HepG2 (cell line): Measurements from ENCODE around the gene MSGN1. TPM values are rescaled to one million over a fixed set of nuclear protein-coding genes. Genes with fewer than 3 reads are reported as not detected.

Experiments
- ATAC-seq: fragments of 200-7000 bp; cut with Tn5 transposase; 3 replicates; pipeline ENCODE4 v1.9.1; 2020; ENCODE audit warnings: mild to moderate bottlenecking, moderate library complexity
- BruUV-seq: library from RNA; stranded (reverse); fragments of 400-500 nt; replicated peaks from 2 replicates; lab custom pipeline; 2021; lab: Mats Ljungman, UMichigan
- CTCF ChIA-PET: fragments of 300-600 bp; formaldehyde crosslinking; extraction: SDS; loops from one replicate; lab custom pipeline; 2021; ENCODE audit warnings: low total read pairs, inconsistent platforms, low intra/inter-chr PET ratio; lab: Yijun Ruan, JAX
- POLR2A ChIA-PET: fragments of 350-600 bp; sonication (Branson Sonifier 250); formaldehyde crosslinking; loops from one replicate; lab custom pipeline; 2020; ENCODE audit warnings: antibody characterized with exemption, inconsistent platforms; lab: Yijun Ruan, JAX
- DNase-seq: peaks from one replicate; pipeline ENCODE4 v3.0.0-alpha.2; 2015; ENCODE audit warnings: low spot score
- FAIRE-seq: peaks from 3 replicates; lab custom pipeline; 2011; peaks lifted over from hg19 to GRCh38; lab: Jason Lieb, UNC
- H2AFZ ChIP-seq: one replicate; pipeline ENCODE4 v1.6.1; 2011; ENCODE audit warnings: low read length, inconsistent platforms
- H3K27ac ChIP-seq: fragments of 300-600 bp; 3 replicates; pipeline ENCODE4 v1.8.0; 2011; ENCODE audit warnings: mixed run types, mild to moderate bottlenecking, mixed read lengths, low read length, inconsistent platforms; ENCODE audit not compliant: insufficient read depth; ENCODE audit errors: extremely low read length
- H3K27me3 ChIP-seq, 2 experiments: fragments of 200-600 bp in 1 of 2; 2 replicates in 1 of 2; 3 replicates in 1 of 2; pipeline versions ENCODE4 v1.6.0 to v1.8.0; 2011; ENCODE audit warnings: low read length in 2 of 2, mild to moderate bottlenecking in 2 of 2, moderate library complexity in 2 of 2, inconsistent platforms in 1 of 2; ENCODE audit not compliant: insufficient read depth in 2 of 2, control insufficient read depth in 1 of 2
- H3K36me3 ChIP-seq, 2 experiments: fragments of 200-600 bp in 1 of 2; replicated peaks in 1 of 2; 2 replicates in 1 of 2; 3 replicates in 1 of 2; pipeline versions ENCODE4 v1.5.1 to v1.8.0; 2011; ENCODE audit warnings: low read length in 2 of 2, inconsistent platforms in 1 of 2; ENCODE audit not compliant: insufficient read depth in 2 of 2, control insufficient read depth in 1 of 2
- H3K4me1 ChIP-seq: 2 replicates; pipeline ENCODE4 v1.5.1; 2012; ENCODE audit warnings: low read length, inconsistent platforms; ENCODE audit not compliant: insufficient read depth
- H3K4me2 ChIP-seq: 2 replicates; pipeline ENCODE4 v1.6.0; 2011; ENCODE audit warnings: low read depth, low read length, inconsistent platforms
- H3K4me3 ChIP-seq, 3 experiments: fragments of 200-600 bp in 1 of 3; sonication (generic), shearing (Covaris generic) in 1 of 3; replicated peaks in 1 of 3; 2 replicates each; pipeline ENCODE4 v1.5.1; 2011 to 2016; ENCODE audit warnings: low read length in 3 of 3, inconsistent platforms in 2 of 3, low read depth in 2 of 3, mild to moderate bottlenecking in 2 of 3, control low read depth in 1 of 3, mixed read lengths in 1 of 3; ENCODE audit not compliant: insufficient read depth in 1 of 3
- H3K79me2 ChIP-seq: one replicate; pipeline ENCODE4 v1.6.1; 2011; ENCODE audit warnings: low read length, inconsistent platforms; ENCODE audit not compliant: insufficient read depth
- H3K9ac ChIP-seq: 2 replicates; pipeline ENCODE4 v1.6.0; 2011; ENCODE audit warnings: mild to moderate bottlenecking, low read depth, low read length, inconsistent platforms; ENCODE audit not compliant: insufficient read depth
- H3K9me3 ChIP-seq: 2 replicates; pipeline ENCODE4 v1.5.1; 2012; ENCODE audit warnings: mild to moderate bottlenecking, low read length
- H4K20me1 ChIP-seq: 2 replicates; pipeline ENCODE4 v1.6.0; 2011; ENCODE audit warnings: inconsistent platforms, mild to moderate bottlenecking, low read length, moderate library complexity; ENCODE audit not compliant: insufficient read depth
- HNRNPL ChIP-seq: fragments of 200-400 bp; formaldehyde crosslinking; IDR thresholded peaks from 2 replicates; pipeline ENCODE4 v1.6.1; 2017; ENCODE audit warnings: mild to moderate bottlenecking, low read depth, low read length
- KDM3A ChIP-seq: IDR thresholded peaks from 2 replicates; pipeline ENCODE4 v1.6.1; 2018; ENCODE audit warnings: low read depth, missing compliant biosample characterization
- MEIS1 ChIP-seq: sonication (generic); formaldehyde crosslinking; IDR thresholded peaks from 2 replicates; pipeline ENCODE4 v1.9.0; 2021; ENCODE audit warnings: mild to moderate bottlenecking, missing genetic modification reagents, moderate library complexity, borderline replicate concordance
- NR1H2 ChIP-seq: sonication (generic); formaldehyde crosslinking; IDR thresholded peaks from 2 replicates; pipeline ENCODE4 v1.8.1; 2022; ENCODE audit warnings: low read depth, missing genetic modification reagents, borderline replicate concordance
- PCBP1 ChIP-seq: fragments of 200-400 bp; formaldehyde crosslinking; IDR thresholded peaks from 2 replicates; pipeline ENCODE4 v1.6.1; 2017; ENCODE audit warnings: mild to moderate bottlenecking, low read depth, low read length, borderline replicate concordance
- SALL1 ChIP-seq: sonication (generic); formaldehyde crosslinking; IDR thresholded peaks from 2 replicates; pipeline ENCODE4 v1.8.0; 2022; ENCODE audit warnings: mild to moderate bottlenecking, missing genetic modification reagents
- THRA ChIP-seq: sonication (generic); formaldehyde crosslinking; IDR thresholded peaks from 2 replicates; pipeline ENCODE4 v1.4.0; 2020; ENCODE audit warnings: missing genetic modification reagents, borderline replicate concordance
- ZC3H4 ChIP-seq: sonication (generic); formaldehyde crosslinking; IDR thresholded peaks from 2 replicates; pipeline ENCODE4 v1.4.0; 2020; ENCODE audit warnings: missing genetic modification reagents, borderline replicate concordance
- ZNF282 ChIP-seq: fragments of 450-650 bp; IDR thresholded peaks from 2 replicates; pipeline ENCODE4 v1.6.1; 2018; ENCODE audit not compliant: partially characterized antibody
- ZNF792 ChIP-seq: IDR thresholded peaks from 2 replicates; pipeline ENCODE4 v1.6.1; 2016
- WGBS: methylation state at CpG from one replicate; pipeline ENCODE4 v1.1.6; 2017; ENCODE audit warnings: low lambda C conversion rate; 5-methylcytosine and 5-hydroxymethylcytosine counted together
- in situ Hi-C: cut with HindIII; loops from 2 replicates; pipeline ENCODE4 v1.10.0; 2017; ENCODE audit warnings: low pct_unique_long_range_greater_than_20kb; ENCODE audit not compliant: extremely low pct_ligation_motif_present
- intact Hi-C: fragments of 100-400 bp; cut with micrococcal nuclease; formaldehyde crosslinking; loops from one replicate; pipeline ENCODE4 v1.10.0; 2022; ENCODE audit not compliant: unreplicated experiment
- polyA plus RNA-seq, 8 experiments: library from polyadenylated mRNA; depleted of rRNA in 3 of 8; stranded (reverse) in 7 of 8; unstranded in 1 of 8; fragments of >200 nt; fragmentation: Illumina TruSeq in 4 of 8; extraction: Trizol in 4 of 8; gene quantifications; 2 replicates each; pipeline versions ENCODE4 v1.2.1 to v1.2.3, GENCODE V29; 2011 to 2016; ENCODE audit warnings: low read depth in 4 of 8, missing spikeins in 1 of 8, mixed read lengths in 1 of 8; ENCODE audit not compliant: insufficient read depth in 1 of 8
- total RNA-seq, 5 experiments: library from RNA; depleted of rRNA; stranded (reverse); fragments of >200 nt; fragmentation: Illumina TruSeq; extraction: Trizol; gene quantifications; 2 replicates each; pipeline ENCODE4 v1.2.3, GENCODE V29; 2016; ENCODE audit warnings: low read depth in 1 of 5
- TF ChIP-seq, protein P1 (sequence below): sonication (generic); formaldehyde crosslinking; IDR thresholded peaks from 2 replicates; pipeline ENCODE4 v1.5.1; 2020; ENCODE audit warnings: mild to moderate bottlenecking, moderate library complexity, missing genetic modification reagents
- TF ChIP-seq, protein P2 (sequence below): IDR thresholded peaks from 2 replicates; pipeline ENCODE4 v1.6.1; 2016; ENCODE audit warnings: missing genetic modification reagents, missing compliant biosample characterization

MSGN1 gene
- total and polyA plus RNA-seq, 2 of the 13 experiments (the other 11 are each of a cell fraction or from before 2014, with no cell fraction given) = not detected

GRCh38 chr2:17858064-17858463 is 41.8 kb downstream of the MSGN1 start:
- no peak overlapping the region for H3K4me3 ChIP-seq
- no peaks in the 10 kb centered on the region for H3K36me3 ChIP-seq
- no peak for ATAC-seq
- no peaks in the 10 kb centered on the region for H4K20me1 ChIP-seq
- no peaks in the 10 kb centered on the region for H3K4me1 ChIP-seq
- no TSS peak for BruUV-seq
- no peak for FAIRE-seq
- in situ Hi-C loops = no loop called here
- CTCF ChIA-PET = no interaction called here
- POLR2A ChIA-PET = no interaction called here
- no peak overlapping the region for H2AFZ ChIP-seq
- WGBS = 2% methylated on average over 1 of the region's 1 CpG
- no peaks in the 10 kb centered on the region for H3K79me2 ChIP-seq
- no peak overlapping the region for H3K27ac ChIP-seq
- intact Hi-C loops = no loop called here
- H3K4me2 ChIP-seq = no peak overlapping the region
- TF ChIP-seq PCBP1 (no peak), HNRNPL (no peak), KDM3A (no peak), ZC3H4 (CRISPR knock-in tag) (no peak), ZNF282 (no peak), MEIS1 (no peak), ZNF792 (CRISPR knock-in tag) (no peak), THRA (no peak), NR1H2 (CRISPR knock-in tag) (no peak), SALL1 (CRISPR knock-in tag) (no peak)
- TF ChIP-seq, protein P1, sequence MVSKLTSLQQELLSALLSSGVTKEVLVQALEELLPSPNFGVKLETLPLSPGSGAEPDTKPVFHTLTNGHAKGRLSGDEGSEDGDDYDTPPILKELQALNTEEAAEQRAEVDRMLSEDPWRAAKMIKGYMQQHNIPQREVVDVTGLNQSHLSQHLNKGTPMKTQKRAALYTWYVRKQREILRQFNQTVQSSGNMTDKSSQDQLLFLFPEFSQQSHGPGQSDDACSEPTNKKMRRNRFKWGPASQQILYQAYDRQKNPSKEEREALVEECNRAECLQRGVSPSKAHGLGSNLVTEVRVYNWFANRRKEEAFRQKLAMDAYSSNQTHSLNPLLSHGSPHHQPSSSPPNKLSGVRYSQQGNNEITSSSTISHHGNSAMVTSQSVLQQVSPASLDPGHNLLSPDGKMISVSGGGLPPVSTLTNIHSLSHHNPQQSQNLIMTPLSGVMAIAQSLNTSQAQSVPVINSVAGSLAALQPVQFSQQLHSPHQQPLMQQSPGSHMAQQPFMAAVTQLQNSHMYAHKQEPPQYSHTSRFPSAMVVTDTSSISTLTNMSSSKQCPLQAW (CRISPR knock-in tag) = no peak
- TF ChIP-seq, protein P2, sequence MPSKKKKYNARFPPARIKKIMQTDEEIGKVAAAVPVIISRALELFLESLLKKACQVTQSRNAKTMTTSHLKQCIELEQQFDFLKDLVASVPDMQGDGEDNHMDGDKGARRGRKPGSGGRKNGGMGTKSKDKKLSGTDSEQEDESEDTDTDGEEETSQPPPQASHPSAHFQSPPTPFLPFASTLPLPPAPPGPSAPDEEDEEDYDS (CRISPR knock-in tag) = no peak
- H3K9me3 ChIP-seq = no peaks in the 10 kb centered on the region
- peaks cover 0 to 2% of the 10 kb centered on the region in 2 experiments; a peak in 1 of 5 replicates for H3K27me3 ChIP-seq
- no peak overlapping the region for H3K9ac ChIP-seq
- no peak for DNase-seq
